ENCODE data around the gene DSCAML1.
"Not testable (repeated sequence)": the region's sequence is repeated elsewhere in the genome, so short reads cannot be mapped to it uniquely, and the experiment has no call there.

DSCAML1 gene

GRCh38 chr11:117818041-117818873, 21.2 kb upstream of the DSCAML1 start:
- DNase-seq: no peak

- peak; percentile 92 for DNase-seq
These were observed 20.5 kb upstream of the DSCAML1 start for GRCh38 chr11:117817368-117818040.

GRCh38 chr11:117816846-117817367, 19.9 kb upstream of the DSCAML1 start:
- DNase-seq: no peak

- DNase-seq: peak; percentile 99
These were observed 19.2 kb upstream of the DSCAML1 start for GRCh38 chr11:117816151-117816741.

GRCh38 chr11:117815262-117815803, 18.3 kb upstream of the DSCAML1 start:
- DNase-seq: no peak

GRCh38 chr11:117814766-117815261, 17.8 kb upstream of the DSCAML1 start:
- DNase-seq: no peak

- no peak for DNase-seq
These were observed 17.3 kb upstream of the DSCAML1 start for GRCh38 chr11:117814204-117814765.

- DNase-seq: not testable (repeated sequence)
These were observed 13.0 kb upstream of the DSCAML1 start for GRCh38 chr11:117810056-117810451.

GRCh38 chr11:117809236-117810055, 12.4 kb upstream of the DSCAML1 start:
- peak; percentile 93 for DNase-seq

- DNase-seq: no peak
These were observed 11.8 kb upstream of the DSCAML1 start for GRCh38 chr11:117808784-117809183.

- DNase-seq: peak; percentile 77
These were observed 10.7 kb upstream of the DSCAML1 start for GRCh38 chr11:117807482-117808327.

- no peak for DNase-seq
These were observed 9.8 kb upstream of the DSCAML1 start for GRCh38 chr11:117806846-117807245.

- no peak for DNase-seq
These were observed 8.0 kb upstream of the DSCAML1 start for GRCh38 chr11:117805045-117805444.

GRCh38 chr11:117803896-117804295, 6.9 kb upstream of the DSCAML1 start:
- DNase-seq: no peak

GRCh38 chr11:117799634-117800033, 2.6 kb upstream of the DSCAML1 start:
- no peak for DNase-seq

- DNase-seq: no peak
These were observed 552 bp downstream of the DSCAML1 start for GRCh38 chr11:117796456-117796871.

- no peak for DNase-seq
These were observed 1.2 kb downstream of the DSCAML1 start for GRCh38 chr11:117795638-117796455.

GRCh38 chr11:117794772-117795629, 2.0 kb downstream of the DSCAML1 start:
- DNase-seq: no peak

GRCh38 chr11:117794135-117794534, 2.9 kb downstream of the DSCAML1 start:
- DNase-seq: no peak

All from islet precursor cell (in vitro differentiated cells).